ENCODE results near the gene PMVK. TPM values are rescaled to one million over a fixed set of nuclear protein-coding genes. Genes with fewer than 3 reads are reported as not detected.

Gene PMVK
- total RNA-seq, 1 donor from 2014 or later = 10.2 TPM

GRCh38 chr1:154883919-154884868 is 52.3 kb downstream of the PMVK start:
- no peak for FAIRE-seq
- DNase-seq (ENCODE audit: low spot score in 2 of 2) = no peak

GRCh38 chr1:154881820-154882535 is 54.5 kb downstream of the PMVK start:
- no peak for DNase-seq (ENCODE audit: low spot score in 2 of 2)
- FAIRE-seq = no peak

- FAIRE-seq (no peak), DNase-seq (ENCODE audit: low spot score in 2 of 2) (no peak)
Observed at GRCh38 chr1:154880671-154881070, 55.8 kb downstream of the PMVK start.

DNA sequence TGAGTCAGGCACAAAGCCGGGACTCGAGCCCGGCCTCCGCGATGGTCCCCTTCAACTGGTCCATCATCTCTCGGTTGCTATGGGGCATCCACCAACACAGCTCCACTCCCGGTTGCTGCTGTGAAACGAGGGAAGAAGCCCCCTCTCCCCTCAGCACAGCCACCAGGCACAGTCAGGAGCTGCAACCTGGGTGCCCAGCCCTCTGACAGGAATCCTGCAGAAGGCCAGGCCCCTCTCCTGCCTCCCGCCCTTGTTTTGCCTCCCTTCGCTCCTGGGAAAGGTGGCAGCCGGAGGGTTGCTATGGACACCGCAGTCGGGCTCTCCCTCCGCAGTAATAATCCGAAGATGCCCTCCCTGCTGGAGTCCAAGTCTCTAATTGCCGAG is 57.5 kb downstream of the PMVK start:
- DNase-seq (ENCODE audit: low spot score in 2 of 2) = no peak
- FAIRE-seq = no peak

- FAIRE-seq = no peak
Observed at GRCh38 chr1:154878371-154879037, 58.0 kb downstream of the PMVK start.

GRCh38 chr1:154877370-154877974 is 59.0 kb downstream of the PMVK start:
- DNase-seq (ENCODE audit: low spot score in 2 of 2) = no peak
- FAIRE-seq = no peak

More at GRCh38 chr1:154878371-154879037, 58.0 kb downstream of the PMVK start:
- peak; percentile 48 to 81 for DNase-seq (ENCODE audit: low spot score in 2 of 2)

GRCh38 chr1:154876842-154877369 is 59.6 kb downstream of the PMVK start:
- no peak for DNase-seq (ENCODE audit: low spot score in 2 of 2)
- FAIRE-seq = no peak

Small RNA genes lying within 50 kb of the gene (small RNA-seq; reads per million reads assigned to genes)
- gene MIR4258 (not detected), gene RF00017 (not detected)

Other genes with a start within 250 kb of the PMVK start
- 2.4 TPM for gene KCNN3, start 66.4 kb downstream of the PMVK start, total RNA-seq
- 15.1 TPM for gene PBXIP1, start 19.4 kb upstream of the PMVK start, total RNA-seq
- 9.4 TPM for gene PYGO2, start 25.1 kb upstream of the PMVK start, total RNA-seq
- gene SHC1, start 34.0 kb upstream of the PMVK start, total RNA-seq = 6.9 TPM
- 12.6 TPM for gene CKS1B, start 38.0 kb upstream of the PMVK start, total RNA-seq
- gene FLAD1, start 46.6 kb upstream of the PMVK start, total RNA-seq = 17.9 TPM
- 1.2 TPM for gene LENEP, start 56.9 kb upstream of the PMVK start, total RNA-seq
- 0.82 TPM for gene ZBTB7B, start 66.1 kb upstream of the PMVK start, total RNA-seq
- gene DCST2, start 97.1 kb upstream of the PMVK start, total RNA-seq = under 0.01 TPM
- gene DCST1, start 97.1 kb upstream of the PMVK start, total RNA-seq = not detected
- gene ADAM15, start 114.6 kb upstream of the PMVK start, total RNA-seq = 11.8 TPM
- 0.82 TPM for gene EFNA4, start 127.0 kb upstream of the PMVK start, total RNA-seq
- gene EFNA3, start 142.1 kb upstream of the PMVK start, total RNA-seq = 9.8 TPM
- 4.1 TPM for gene EFNA1, start 191.2 kb upstream of the PMVK start, total RNA-seq
- gene SLC50A1, start 199.1 kb upstream of the PMVK start, total RNA-seq = 4.9 TPM
- gene DPM3, start 203.8 kb upstream of the PMVK start, total RNA-seq = 15.1 TPM
- 74.6 TPM for gene KRTCAP2, start 236.6 kb upstream of the PMVK start, total RNA-seq
- gene TRIM46, start 237.1 kb upstream of the PMVK start, total RNA-seq = 21.2 TPM